Fibroblast of the conjunctiva (primary cell): Measurements from ENCODE around the gene ACAA1.
"Not testable (repeated sequence)": the region's sequence is repeated elsewhere in the genome, so short reads cannot be mapped to it uniquely, and the experiment has no call there.

Source experiments
- DNase-seq: peaks from one replicate; pipeline ENCODE4 v3.0.0-alpha.2; 2010; ENCODE audit warnings: low read depth

The ACAA1 gene

DNA sequence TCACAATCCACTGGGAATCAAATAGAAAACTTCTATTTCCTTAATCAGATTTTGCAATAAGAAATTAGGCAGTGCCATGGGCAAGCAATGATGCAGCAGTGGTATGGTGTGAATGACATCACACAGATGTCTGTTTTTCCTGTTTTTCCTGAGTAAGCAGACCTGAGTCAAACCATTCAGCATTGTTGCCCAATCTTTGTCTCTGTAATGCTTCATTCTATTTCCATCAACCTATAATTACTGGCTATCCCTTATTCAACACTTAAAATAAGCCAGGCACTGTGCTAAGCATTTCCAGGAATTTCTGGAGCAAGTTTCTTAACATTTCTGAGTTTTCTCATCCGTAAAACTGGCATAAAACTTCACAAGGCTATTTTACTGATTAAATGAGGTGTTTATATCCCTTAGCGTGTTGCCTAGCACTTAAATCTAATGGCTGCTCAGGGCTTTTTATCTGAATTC lies 17.1 kb upstream of the ACAA1 start:
- DNase-seq = no peak

DNA sequence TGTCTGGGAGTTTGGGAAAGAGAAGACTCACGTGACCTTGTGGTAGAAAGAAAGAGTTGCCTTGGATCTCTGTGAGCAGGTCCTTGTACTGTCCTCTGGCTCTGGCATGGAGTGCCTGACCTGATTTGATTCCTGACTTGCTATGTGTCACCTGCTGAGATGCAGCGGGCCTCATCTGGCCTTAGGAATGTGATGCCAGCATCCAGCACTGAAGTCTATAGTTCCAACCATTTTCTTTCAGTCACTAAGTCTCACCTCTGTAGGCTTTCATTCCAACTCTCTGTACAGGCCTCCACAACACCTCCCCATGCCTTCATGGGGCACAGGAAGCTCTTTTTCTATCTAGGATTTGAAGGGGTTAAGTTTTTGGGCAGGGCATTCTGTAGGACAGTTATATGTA lies 16.3 kb upstream of the ACAA1 start:
- DNase-seq = no peak

DNA sequence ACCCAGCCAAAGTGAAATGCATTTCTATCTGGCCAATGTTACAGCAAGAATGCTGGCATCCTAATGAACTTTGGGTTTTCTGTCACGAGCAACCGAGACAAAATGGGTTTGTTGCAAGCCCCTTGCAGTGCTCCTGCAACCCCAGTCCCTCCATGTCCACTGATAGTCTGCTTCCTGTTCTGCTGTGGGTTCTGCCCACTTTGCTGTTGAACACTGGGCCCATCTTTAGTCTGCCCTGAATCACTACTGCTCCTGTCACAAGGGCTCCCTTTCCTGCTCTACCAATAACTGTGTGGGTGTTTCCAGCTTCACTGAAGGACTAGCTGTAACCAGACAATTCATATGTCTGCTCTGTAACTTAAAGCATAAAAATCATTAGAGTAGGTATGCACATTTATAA lies 15.7 kb upstream of the ACAA1 start:
- no peak for DNase-seq

DNA sequence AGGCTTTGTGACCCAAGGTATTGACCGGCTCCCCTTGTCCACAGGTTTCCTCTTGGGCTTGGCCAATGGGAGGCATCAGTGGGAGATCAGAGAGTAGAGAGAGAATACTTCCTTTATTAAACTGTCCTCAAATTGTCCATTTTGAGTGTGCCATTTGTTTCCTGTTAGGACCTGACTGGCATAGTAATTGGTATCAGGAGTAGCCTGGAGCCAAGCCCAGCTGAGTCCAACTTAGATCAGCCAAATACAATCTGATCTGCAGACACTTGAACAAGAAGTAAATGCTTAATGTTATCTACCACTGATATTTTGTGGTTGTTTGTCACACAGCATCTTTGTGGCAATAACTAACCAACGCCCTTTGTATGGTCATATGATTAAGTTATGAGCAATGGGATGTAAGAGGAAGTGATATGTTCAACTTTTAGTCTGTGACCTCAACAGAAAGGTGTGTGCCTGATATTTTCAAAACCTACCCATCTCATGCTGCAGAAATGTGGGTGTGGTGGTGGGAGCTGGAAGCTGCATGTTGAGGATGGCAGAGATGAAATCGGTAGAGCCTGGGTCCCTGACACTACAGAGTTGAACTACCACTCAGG lies 14.8 kb upstream of the ACAA1 start:
- no peak for DNase-seq

DNA sequence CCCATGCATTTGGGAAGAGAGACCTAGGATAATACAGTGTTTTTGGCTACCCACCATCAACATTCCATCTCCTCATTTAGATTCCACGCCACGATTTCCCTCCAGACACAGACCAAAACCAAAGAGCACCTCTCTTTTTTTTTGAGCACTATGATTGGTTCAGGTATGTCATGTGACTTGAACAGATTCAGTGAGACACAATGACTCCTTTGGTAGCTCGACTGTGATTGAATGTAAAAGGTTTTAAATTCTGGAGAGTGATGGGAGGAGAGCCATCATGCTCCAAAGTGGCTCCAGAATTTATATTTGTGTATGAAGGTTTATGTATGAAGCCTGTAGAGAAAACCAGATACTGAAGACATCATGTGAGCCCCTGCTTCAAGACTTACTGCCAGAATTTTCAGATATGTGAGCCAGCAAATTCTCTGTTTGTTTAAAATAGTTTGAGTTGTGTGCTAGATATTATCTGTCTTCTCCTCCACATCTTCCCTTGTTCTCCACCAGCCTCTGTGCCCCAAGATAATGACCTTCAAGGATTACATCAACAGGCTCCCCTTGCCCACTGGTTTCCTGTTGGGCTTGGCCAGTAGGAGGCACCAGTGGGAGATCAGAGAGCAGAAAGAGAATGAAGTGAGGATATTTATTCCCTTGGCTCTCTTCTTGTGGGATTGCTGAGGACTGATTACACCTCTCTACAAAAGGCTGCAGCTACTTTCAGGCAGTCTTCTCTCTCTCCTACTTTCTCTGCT lies 14.0 kb upstream of the ACAA1 start:
- DNase-seq = no peak

DNA sequence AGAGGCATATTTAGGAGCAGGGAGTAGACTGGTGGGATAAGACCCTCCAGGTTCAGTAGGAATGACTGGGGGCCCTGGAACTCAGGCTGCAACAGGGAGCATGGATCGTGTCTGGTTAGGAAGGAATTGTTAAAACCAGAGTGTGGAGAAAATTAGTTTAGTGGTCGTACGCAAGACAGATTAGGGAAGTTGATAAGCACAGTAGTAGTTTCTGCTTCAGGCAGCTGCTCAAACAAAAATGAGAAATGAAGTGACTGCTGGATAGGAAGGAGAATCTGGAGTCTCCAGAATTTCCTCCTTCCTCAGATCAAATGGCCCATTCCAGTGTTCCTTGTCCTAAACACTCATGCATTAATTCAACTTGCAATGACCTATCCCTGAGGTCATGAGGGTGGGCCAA lies 12.8 kb upstream of the ACAA1 start:
- no peak for DNase-seq

DNA sequence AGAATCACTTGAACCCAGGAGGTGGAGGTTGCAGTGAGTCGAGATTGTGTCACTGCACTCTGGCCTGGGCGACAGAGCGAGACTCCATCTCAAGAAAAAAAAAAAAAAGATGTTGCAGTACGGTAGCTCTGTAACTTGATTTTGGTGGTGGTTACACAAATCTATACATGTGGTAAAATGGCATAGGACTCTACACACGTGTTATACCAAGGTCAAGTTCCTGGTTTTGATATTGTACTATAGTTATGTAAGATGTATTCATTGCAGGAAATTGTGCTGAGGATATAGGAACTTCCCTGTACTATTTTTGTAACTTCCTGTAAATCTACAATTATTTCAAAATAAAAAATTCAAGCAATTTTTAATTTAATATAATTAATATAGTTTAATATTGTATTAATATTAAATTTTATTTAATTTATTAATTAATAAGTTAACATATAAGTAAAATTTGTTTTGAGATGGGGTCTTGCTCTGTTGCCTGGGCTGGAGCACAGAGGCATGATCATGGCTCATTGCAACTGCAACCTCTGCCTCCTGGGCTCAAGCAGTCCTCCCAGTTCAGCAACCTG lies 11.5 kb upstream of the ACAA1 start:
- no peak for DNase-seq

DNA sequence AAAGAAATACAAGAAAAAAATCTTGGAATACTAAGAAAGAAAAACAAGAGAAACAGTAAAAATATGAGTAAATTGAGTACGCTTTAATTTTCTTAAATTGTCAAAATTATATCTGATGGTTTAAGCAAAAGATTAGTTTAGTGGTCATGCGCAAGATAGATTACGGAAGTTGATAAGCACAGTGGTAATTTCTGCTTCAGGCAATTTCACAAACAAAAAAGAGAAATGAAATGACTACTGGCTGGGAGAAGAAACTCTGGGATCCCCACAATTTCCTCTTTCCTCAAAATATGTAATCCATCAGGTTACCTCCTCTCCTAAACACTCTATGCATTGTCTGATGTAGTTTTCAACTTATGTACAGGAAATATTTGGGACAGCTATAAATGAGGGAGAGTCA lies 10.5 kb upstream of the ACAA1 start:
- no peak for DNase-seq

DNA sequence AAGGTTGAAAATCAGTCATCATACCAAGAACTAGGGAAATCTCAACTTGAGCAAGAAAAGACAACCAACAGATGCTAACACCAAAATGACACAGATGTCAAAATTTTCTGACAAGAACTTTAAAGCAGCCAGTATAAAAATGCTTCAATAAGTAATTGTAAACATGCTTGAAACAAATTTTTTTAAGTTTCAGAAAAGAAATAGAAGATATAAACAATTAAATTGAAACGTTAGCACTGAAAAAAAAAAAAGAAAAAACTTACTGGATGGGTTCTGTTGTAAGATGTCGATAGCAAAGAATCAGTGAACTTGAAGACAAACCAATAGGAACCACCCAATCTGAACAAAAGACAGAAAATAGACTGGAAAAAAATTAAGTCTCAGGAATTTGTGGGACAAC lies 9.6 kb upstream of the ACAA1 start:
- no peak for DNase-seq

DNA sequence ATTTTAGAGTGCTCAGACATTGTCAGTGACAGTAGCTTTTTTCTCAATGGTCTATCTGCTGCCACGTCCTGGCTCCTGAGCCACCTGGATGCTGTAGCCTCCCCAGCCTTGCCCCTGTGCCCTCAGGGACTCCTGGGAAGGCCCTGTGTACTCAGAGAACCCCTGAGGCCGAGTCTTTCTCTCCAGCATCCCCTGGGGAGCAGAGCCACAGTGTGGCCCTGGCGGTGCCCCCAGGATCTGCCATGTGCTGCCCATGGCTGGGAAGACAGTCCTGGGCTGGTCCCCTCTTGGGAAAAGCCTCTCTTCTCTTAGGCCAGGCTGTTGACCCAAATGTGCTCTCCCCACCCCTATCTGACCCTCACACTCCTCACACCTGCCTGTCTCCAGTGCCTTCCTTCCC lies 6.6 kb upstream of the ACAA1 start:
- no peak for DNase-seq

DNA sequence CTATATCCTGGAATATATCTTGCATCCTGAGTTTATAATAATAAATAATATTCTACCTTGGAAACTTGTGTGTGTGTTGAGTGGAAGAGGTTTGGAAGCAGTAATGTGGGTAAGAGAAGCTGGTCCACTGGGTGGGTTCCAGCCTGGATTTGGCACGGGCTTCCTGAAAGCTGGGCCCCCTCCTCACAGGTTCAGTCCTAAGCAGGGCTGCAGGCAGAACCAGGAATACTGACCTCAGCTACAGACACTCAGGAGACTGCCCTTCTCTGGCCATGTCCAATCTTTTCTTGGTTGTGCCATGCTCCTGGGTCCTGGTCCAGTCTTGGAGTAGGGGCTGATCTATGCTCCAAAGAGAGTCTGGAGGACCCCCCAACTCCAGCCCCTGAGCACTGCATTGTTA lies 6.0 kb upstream of the ACAA1 start:
- DNase-seq = no peak

DNA sequence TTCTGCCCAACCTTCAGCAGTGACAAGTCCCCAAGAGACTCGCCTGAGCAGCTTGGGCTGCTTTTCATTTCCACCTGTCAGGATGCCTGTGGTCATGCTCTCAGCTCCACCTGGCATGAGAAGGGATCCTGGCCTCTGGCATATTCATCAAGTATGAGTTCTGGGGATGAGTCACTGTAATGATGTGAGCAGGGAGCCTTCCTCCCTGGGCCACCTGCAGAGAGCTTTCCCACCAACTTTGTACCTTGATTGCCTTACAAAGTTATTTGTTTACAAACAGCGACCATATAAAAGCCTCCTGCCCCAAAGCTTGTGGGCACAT lies 5.0 kb upstream of the ACAA1 start:
- no peak for DNase-seq

DNA sequence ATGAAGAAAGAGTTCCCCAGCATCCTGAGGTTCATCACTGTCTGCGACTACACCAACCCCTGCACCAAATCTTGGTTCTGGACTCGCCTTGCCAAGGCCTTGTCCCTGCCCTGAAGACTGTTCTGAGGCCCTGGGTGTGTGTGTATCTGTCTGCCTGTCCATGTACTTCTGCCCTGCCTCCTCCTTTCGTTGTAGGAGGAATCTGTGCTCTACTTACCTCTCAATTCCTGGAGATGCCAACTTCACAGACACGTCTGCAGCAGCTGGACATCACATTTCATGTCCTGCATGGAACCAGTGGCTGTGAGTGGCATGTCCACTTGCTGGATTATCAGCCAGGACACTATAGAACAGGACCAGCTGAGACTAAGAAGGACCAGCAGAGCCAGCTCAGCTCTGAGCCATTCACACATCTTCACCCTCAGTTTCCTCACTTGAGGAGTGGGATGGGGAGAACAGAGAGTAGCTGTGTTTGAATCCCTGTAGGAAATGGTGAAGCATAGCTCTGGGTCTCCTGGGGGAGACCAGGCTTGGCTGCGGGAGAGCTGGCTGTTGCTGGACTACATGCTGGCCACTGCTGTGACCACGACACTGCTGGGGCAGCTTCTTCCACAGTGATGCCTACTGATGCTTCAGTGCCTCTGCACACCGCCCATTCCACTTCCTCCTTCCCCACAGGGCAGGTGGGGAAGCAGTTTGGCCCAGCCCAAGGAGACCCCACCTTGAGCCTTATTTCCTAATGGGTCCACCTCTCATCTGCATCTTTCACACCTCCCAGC lies 4.4 kb upstream of the ACAA1 start:
- DNase-seq = no peak

DNA sequence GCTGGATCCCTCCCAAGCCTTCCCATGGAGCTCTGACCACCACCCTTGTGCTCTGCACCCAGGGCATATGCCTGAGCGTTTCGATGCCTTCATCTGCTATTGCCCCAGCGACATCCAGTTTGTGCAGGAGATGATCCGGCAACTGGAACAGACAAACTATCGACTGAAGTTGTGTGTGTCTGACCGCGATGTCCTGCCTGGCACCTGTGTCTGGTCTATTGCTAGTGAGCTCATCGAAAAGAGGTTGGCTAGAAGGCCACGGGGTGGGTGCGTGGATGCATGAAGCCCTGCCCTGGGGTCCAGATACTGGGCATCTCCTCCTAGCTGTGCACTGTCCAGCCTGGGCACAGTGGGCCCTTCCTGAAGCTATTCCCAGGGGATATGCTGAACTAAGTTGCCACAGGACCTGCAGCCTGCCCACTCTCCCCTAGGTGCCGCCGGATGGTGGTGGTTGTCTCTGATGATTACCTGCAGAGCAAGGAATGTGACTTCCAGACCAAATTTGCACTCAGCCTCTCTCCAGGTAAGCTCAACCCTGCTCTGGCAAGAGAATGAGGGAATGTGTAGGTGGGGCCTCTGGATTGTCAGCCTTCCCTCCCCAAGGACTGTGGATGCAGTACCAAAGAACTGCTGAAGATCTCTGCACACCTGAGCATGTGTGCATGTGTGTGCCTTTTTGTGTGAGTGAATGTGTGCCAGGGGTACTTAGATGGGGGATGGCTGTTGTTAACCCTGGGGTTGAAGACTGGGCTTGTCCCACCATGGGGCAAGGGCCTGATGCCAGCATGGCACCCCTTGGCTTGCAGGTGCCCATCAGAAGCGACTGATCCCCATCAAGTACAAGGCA lies 3.6 kb upstream of the ACAA1 start:
- DNase-seq = no peak

DNA sequence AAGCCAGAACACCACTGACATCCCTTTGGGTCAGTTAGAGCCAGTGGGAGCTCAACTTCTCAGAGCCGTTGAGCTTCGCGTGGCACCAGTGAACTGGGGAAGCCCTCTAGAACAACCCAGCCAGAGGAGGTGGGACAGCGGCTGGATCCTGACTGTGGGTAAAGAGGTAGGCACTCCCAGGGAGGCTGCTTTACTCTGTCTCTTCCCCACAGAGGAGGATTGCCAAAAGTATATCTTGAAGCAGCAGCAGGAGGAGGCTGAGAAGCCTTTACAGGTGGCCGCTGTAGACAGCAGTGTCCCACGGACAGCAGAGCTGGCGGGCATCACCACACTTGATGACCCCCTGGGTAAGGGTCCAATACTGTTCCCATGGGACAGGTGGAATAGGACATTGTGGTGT lies 2.7 kb upstream of the ACAA1 start:
- DNase-seq = no peak

DNA sequence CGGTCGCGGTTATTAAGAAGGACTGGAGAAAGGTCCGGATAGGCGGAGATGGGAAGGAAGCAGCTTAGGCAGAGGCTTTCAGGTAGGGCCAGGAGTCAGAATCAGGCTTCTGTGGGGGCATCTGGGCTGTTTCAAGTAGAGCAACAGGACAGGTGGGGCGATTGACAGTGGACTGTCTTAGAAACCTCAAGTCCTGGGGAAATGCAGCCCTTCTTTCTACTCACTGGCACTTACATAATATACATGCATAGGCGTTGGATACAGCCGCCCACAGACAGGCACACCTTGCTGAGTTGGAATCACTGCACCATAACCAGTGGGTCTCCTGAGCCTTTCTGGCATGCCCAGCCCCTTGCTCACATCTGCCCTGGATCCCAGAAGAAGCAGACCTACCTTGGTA lies 2.3 kb upstream of the ACAA1 start:
- no peak for DNase-seq

DNA sequence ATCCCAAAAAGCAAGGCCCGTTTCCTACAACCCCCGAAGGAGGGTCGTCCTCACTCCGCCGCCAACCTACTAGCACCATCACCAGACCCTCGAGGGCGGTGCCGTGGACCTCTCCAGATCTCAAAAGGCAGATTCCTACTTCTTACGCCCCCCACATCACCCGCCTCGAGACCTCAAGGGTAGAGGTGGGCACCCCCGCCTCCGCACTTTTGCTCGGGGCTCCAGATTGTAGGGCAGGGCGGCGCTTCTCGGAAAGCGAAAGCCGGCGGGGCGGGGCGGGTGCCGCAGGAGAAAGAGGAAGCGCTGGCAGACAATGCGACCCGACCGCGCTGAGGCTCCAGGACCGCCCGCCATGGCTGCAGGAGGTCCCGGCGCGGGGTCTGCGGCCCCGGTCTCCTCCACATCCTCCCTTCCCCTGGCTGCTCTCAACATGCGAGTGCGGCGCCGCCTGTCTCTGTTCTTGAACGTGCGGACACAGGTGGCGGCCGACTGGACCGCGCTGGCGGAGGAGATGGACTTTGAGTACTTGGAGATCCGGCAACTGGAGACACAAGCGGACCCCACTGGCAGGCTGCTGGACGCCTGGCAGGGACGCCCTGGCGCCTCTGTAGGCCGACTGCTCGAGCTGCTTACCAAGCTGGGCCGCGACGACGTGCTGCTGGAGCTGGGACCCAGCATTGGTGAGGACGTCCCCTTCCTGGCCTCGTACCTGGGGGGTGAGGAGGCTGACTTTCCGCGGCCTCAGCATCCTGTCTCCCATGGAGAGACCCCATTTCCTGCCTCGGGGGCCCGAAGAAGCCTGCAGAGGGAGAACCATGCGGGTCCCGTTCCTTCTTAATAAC lies 1.6 kb upstream of the ACAA1 start, which contains the start of gene MYD88:
Gene MYD88, plus strand, starts transcription at position 313 of the 842 bp plus-strand sequence. Its CDS starts 40 bp downstream, at position 353.
- peak; percentile 27 for DNase-seq

DNA sequence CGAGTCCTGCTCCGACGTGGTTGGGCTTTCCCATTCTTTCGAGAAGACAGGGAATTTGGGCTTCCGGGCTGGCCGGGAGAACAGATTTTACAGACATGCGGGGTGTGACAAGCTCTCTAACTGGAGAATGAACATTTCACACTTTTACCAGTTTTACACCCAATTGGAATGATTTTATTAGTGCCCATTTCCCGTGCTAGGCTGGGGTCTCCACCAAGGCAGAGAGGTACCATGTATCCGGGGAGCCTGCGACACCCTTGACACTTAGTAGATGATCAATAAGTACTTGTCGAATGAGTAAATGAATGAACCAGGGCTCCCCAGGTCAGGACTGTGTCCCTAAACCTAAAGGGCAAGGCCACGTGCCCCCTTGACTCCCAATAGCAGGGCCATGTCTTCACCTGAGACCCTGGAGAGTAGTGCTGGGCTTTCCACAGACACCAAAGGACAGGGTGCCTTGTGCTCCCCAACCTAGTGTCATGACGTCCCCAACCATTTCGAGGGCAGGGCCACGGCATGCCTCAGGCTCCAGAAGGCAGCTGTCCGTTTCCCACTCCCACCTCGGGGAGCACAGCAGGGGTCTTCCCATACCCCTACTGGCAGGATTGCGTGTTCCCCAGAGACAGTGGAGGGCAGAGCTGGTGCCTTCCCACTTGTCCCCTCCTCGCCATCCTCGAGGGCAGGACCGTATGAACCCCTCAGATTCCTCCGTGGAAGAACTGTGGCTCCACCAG lies 855 bp upstream of the ACAA1 start:
- no peak for DNase-seq

DNA sequence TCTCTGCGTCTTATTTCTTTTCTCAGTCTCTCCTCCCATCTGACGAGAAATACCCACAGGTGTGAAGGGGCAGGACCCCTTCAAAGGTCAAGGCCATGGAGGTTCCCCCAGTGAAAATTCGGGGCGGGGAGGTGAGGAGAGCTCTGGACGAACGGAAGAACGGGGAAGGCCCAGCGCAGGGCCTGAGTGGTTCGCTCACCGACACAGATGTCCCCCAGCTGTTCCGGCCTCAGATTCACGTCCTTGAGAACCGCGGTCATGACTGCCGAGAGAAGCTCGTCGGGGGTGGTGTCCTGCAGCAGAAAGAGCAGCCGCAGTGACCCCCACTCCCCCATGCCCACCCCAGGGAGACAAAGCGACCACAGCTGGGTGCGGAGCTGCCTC lies 542 bp downstream of the ACAA1 start:
- no peak for DNase-seq

DNA sequence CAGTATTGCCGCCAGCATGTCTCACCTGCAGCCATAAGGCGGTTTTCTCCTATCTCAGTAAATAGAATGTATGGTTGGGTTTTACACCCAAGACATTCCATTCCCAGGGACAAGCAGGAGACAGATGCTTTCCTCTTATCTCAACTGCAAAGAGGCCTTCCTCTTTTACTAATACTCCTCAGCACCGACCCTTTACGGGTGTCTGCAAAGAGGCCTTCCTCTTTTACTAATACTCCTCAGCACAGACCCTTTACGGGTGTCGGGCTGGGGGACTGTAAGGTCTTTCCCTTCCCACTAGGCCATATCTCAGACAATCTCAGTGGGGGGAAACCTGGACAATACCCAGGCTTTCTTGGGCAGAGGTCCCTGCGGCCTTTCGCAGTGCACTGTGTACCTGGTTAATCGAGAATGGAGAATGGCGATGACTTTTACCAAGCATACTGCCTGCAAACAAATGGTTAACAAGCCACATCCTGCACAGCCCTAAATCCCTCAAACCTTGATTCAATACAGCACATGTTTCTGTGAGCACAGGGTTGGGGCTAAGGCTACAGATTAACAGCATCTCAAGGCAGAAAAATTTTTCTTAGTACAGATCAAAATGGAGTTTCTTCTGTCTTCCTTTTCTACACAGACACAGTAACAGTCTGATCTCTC lies 1.2 kb downstream of the ACAA1 start:
- DNase-seq = not testable (repeated sequence)
